NCI-H524 treated with DMSO at 0.1 percent for 48 hours (cell line): ENCODE results near the gene CNTROB.

Experiments
- DNase-seq: peaks from one replicate; lab custom pipeline; 2025; lab: John Stamatoyannopoulos, UW

Gene CNTROB

DNA sequence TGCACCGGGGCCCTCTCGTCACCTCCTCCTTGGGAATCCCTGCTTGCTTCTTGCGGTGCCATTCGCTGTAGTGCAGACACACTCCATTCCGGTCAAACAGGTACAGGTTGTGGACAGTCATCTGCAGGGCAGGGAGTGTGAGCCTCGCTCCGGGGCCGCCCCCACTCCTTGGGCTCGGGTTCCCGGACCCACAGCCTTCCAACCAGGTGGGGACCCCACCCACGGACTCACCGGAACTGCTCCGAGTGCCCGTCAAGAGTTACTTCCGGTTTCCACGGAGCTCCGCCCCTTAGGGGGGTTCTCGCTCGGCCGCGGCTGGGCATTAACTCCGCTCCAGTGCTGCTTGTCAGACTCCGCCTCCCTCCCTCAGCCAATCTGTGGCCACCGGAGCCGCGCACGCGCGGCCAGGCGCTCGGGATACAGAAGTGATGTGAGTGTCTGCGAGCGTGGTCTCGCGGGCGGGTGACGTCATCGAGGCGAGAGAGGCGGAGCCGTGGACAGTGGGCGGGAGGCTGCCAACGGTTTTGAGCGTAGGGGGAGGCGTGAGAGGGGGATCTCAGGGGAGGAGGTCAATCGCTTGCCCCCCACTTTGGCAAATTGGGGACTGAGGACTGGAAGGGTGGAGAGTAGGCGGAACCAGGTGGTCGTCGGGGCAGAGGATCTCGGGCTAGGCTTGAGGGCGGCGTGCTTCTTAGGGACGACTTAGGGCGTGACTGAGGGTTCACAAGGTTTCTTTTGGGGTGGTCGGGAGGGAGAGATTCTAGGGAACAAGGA is at the start of gene CNTROB, which contains the start of gene TRAPPC1:
CNTROB (plus strand) TSS at position 498 of the 774 bp plus-strand sequence. CDS start 874 bp downstream, outside the sequence.
TRAPPC1 (minus strand) TSS at position 238 of the 774 bp plus-strand sequence; CDS start at position 121, 117 bp downstream.
- DNase-seq, result peak; percentile 58

DNA sequence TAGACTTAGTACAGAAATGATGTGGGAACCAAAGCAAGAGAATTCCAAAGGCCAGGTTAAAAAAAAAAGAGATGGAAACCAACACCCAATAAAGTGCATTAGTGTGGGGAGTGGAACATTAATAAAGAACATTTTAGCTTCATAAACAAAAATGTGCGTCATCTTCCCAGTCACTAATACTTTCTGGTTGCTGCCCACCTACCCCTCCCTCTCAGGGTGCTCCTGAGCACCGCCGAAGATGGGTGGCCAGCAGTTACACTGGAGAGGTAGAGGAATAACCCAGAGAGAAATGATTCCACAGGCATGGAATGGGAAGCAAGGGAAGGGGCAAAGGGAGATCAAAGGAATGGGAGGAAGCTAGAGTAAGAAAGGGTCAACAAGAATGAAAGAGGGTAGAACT is 49.4 kb upstream of the CNTROB start:
- no peak for DNase-seq

DNA sequence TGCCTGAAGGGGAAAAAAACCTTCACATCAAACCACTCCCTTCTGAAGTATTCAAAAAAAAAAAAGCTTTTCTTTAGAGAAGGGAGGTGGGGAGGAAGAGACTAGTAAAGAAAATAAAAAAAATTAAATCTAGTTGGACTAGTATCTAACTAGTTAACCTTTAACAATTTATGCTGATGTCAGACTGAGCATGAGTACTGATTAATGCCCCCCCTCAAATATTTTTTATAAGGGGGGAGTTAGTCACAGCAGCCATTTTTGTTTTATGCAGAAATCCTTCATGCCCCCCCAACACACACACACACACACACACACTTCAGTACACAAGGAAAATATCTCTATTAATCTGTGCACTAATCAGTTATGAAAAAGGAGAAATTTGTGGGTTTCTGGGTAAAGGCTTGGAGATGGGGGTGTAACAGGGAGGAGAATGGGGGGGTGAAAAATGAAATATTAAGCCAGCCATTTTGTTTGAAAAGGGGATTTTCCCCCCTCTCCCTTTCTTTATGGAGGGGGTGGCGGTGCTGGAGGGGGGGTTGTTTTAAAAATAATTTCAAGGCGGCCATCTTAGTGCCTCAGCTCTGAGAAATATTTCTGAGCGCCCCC is 48.1 kb upstream of the CNTROB start:
- DNase-seq, result no peak

DNA sequence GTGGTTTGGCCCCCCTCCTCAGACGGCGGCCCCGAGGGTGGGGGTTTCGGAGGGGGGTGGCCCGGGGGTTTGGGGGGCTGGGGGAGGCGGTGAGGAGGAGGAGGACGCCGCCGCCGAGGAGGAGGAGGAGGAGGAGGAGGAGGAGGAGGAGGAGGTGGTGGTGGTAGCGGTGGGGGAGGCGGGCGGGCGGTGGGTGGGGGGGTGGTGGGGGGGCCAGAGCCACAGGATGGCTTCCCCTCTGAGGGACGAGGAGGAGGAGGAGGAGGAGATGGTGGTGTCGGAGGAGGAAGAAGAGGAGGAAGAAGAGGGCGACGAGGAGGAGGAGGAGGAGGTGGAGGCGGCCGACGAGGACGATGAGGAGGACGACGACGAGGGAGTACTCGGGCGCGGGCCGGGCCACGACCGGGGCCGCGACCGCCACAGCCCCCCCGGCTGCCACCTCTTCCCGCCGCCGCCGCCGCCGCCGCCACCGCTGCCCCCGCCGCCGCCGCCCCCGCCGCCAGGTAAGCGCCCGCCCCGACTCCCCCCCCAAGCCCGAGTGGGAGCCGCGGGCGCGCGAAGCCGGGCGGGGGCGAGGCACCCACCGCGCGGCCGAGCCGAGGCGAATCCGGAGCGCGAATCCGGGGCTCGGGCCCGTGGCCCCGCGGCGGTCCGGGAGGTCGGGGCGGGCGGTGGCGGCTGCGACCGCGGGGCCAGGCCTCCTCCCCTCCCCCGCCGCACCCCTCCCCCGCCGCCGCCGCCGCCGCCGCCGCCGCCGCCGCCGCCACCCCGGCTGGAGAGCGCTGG is 47.2 kb upstream of the CNTROB start:
- DNase-seq, result no peak

DNA sequence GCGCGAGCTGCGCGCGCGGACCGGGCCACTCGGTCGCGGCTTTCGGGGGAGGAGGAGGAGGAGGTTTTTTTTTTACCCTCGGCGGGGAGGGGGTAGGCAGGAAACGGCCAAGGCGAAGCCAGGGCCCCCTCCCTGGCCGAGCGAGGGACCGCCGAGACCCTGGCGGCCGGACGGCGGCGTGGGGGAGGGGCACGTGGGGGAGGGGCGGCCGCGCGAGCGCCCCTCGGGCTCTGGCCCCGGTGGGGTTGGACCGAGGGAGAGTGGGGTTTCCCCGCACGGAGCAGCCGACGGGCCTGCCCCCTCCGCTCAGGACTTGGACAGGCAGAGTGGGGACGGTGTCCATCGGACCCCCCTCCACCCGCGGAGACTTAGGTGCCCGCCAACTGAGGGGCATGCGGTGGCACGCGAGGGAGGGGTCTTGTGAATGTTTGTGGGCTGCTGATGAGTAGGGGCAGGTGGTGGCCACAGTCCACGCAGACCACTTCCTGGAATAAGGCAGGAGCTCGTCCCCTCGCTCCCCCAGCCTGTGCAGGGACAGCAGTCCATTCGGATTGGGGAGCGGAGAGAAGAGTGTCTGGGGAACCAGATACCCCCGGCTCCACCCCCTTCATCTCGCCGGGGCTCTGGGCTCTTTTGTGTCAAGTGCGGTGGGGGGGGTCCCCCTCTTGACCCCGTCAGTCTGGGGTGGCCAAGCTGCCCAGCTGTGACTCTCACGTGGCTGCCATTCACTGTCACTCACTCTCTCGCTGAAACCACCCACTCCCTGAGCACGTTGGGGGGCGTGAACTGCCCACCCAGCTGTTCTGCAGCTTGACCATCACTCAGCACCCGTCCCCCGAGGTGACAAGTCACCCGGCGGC is 46.4 kb upstream of the CNTROB start:
- DNase-seq, result no peak

DNA sequence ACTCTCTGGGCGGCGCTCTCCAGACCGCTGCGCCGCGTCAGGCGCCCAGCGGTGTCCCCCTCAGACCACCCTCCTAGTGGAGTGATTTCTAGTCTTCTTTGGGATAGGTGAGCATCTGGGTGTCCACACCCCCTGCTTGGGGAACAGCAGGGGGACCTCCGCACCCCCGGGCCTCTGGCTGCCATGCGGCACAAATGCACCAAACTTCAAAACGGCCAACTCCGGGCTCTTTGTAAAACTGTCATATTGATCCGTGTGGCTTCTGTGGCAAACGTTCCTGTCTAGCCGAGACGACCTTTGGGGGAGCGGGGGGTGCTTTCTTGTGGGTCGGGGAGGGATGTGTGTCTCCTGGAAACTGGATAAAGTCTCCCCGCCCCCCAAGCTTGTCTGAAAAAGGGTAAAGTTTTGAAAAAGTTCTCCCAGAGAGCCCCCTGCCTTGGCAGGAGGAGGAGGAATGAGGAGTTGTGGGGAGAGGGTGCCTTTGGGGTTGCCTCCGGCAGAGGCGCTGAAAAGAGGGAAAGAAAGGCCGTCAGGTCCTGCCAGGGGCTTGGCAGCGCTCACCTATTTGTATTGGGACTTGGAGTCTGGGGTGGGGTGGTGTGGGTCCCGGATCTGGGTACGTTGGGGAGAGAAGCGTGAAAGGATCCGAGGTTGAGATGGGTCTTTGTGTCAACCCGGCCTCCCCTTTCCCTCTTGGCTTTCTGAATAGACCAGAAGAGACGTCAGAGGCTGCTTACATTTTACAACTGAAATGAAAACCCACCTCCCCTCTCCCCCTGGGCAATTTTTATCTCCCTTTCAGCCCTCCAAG is 45.6 kb upstream of the CNTROB start:
- DNase-seq, result no peak

DNA sequence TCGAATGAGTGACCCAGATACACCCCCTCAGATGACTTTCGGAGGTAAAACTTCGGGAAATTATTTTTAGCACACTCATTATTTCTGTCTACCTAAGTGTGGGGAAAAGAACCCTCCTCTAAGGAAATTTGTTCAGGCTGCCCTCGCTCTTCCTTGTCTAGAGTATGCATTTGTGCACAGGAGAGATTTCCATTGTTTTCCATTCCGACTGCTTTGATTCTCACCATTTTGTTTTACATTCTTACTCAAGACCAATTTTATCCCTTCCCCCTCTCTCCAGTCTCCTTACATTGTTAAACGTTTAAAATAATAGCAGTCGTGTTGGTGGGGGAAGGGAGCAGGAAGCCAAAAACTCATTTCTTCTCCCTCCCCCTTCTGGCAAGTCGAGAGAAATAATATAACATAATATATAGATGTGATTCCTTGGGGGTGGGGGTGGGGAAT is 44.9 kb upstream of the CNTROB start:
- no peak for DNase-seq

DNA sequence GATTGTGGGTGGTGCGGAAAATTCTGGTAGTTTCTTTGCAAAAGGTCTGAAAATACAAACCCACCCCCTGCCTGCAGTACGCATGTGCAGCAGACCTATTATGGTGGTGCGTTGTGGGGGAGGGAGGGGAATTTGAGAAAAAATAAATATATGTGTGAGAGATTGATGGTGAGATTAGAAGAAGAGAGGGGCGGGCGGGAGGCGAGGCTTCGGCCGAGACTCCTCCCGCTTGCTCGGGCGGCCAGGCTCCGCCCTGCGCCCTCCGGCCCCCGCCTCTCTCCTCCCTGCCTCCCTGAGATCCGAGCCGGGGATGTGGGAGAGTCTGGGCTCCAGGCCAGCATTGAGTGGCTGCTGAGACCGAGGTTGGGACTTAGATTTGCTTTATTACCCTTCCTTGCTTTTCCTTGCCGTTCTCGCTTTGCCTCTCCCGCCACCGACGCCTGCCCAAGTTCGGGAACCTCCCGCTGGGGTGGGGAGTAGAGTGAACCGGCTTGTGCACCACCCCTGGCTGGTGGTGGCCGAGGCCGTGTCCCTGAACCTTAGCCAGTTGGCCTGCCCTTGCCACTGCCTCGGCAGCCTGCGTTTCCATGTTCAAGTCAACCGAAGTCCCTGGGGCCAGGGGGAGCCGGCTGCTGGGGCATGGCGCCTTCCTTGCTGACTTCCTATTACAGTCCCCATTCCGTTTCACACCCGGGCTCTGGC is 44.4 kb upstream of the CNTROB start:
- peak; percentile 54 for DNase-seq

- DNase-seq, result no peak
These were observed 43.7 kb upstream of the CNTROB start, which contains the start of gene CHD3 for GRCh38 chr17:7888184-7888920. Gene CHD3 (plus strand): TSS chr17:7888789. CDS start chr17:7889001, 212 bp downstream.

- peak; percentile 54 for DNase-seq
These were observed 42.6 kb upstream of the CNTROB start for GRCh38 chr17:7889166-7889955.

GRCh38 chr17:7893187-7893880 is 38.7 kb upstream of the CNTROB start:
- no peak for DNase-seq

- no peak for DNase-seq
These were observed 37.8 kb upstream of the CNTROB start for GRCh38 chr17:7894226-7894625.

DNA sequence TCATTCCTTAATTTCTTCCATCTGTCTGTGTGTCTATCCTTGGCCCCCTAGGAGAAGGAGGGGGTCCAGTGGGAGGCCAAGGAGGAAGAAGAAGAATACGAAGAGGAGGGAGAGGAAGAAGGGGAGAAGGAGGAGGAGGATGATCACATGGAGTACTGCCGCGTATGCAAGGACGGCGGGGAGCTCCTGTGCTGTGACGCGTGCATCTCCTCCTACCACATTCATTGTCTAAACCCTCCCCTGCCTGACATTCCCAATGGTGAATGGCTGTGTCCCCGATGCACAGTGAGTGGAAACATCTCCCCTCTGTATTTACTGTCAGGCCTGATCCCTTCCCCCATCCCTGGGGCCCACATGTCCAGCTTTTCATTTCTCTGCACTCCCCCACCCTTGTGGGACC is 37.1 kb upstream of the CNTROB start:
- no peak for DNase-seq

DNA sequence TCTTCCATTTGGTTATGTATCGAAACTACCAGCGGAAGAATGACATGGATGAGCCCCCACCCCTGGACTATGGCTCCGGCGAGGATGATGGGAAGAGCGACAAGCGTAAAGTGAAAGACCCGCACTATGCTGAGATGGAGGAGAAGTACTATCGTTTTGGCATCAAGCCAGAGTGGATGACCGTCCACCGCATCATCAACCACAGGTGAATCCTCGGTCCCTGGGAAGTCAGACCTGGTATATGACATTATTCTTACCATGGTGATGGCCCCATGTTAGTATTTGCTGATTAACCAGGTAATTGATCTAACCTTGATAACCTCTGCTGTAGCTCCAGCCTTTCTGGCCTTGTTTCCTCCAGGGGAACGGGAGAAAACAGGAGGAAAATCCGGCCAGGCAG is 34.9 kb upstream of the CNTROB start:
- no peak for DNase-seq

DNA sequence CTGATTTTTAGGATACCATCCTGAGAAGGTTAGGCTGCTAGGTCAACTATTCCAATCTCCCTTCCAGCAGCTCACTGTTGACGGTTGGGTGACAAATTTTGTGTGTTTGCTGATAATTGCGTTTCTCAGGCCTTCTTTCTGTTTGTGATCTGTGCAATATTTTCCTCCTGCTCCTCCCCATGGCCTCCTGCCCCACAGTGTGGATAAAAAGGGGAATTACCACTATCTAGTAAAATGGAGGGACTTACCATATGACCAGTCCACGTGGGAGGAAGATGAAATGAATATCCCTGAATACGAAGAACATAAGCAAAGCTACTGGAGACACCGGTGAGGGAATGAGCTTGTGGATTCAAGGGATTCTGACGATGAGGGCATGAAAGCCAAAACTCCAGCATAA is 34.2 kb upstream of the CNTROB start:
- no peak for DNase-seq

DNA sequence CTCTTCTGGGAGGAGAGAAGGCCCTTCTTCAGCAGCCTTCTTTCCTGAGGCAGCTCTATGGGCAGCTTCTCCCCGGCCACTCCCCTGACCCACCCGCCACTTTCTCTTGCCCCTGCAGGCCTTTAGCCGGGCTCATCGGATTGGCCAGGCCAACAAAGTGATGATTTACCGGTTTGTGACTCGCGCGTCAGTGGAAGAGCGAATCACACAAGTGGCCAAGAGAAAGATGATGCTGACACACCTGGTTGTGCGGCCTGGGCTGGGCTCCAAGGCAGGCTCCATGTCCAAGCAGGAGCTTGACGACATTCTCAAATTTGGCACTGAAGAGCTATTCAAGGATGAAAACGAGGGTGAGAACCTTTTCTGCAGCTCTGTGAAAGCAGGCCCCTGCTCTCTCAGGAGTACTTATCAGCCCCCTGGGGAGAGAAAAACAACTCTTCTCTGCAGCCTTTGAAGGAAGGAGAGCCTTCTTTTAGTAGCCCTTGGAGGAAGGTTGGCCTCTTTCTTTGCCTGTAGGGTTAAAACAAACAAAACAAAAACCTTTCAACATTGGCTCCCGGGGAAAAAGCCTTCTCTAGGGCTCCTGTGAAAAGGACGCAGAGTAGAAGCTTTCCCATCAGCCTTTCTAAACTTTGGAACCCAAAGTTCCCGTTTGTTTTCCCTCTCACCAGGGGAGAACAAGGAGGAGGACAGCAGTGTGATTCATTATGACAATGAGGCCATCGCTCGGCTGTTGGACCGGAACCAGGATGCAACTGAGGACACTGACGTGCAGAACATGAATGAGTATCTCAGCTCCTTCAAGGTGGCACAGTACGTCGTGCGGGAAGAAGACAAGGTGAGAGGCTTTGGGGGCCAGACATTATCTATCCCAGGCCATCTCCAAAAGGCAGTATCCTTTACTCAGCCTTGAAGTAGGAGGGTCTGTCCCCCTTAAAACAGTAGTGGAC is 28.6 kb upstream of the CNTROB start:
- DNase-seq, result no peak

GRCh38 chr17:7909089-7909488 is 22.9 kb upstream of the CNTROB start:
- DNase-seq, result no peak
